ENCODE measurements around the gene TMEM106B. TPM values are rescaled to one million over a fixed set of nuclear protein-coding genes. Genes with fewer than 3 reads are reported as not detected.
A peak's percentile ranks its signal among the peaks of the same experiment; 100 is the strongest.

Gene TMEM106B
- total and polyA plus RNA-seq, 10 of the 15 experiments (the other 5 are each of a cell fraction or from before 2014, with no cell fraction given) = 3.7 to 21.2 (median 12.3) TPM

DNA sequence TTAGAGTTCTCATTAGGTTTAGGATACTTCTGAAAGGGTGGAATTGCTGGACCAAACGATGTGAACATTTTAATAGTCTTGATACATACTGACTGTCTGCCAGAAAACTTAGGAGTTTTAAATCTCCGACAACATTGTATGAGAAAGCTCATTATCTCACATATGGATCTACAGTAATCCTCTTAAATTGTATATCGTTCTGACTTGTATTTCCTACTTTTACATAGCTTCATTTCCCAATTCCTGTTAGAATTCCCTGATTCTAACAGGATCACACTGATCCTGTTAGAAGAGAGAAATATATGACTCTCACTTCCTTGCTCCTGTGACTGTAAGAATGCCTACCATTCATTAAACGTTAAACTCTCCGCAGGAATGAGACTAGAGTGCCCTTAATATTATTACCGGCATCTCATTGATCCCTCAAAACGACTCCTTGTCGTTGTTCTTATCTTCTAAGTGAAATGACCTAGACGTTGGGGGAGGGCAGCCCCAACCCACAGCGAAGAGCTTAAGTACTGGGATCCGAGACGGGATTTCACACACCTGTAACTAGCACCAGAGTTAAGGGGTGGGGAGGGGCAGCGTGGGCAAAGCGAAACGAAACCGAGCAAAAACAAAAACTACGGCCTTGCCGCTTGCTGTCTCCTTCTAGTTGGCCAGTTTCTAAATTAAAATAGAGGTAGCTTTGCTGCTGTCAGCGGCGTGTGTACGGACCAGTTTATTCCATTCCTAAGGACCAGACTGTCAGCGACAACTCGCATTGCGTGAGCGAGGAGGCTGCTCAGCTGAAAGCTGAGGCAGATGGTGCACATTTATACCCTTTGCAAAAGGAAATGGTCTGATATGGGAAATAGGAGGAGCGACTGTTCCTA is 678 bp upstream of the TMEM106B start:
- Histone ChIP-seq H3K79me2 (ENCODE audit: control insufficient read depth, insufficient read depth, low read length) (peaks cover 10% of the 10 kb centered on the region), H3K36me3 (ENCODE audit: control insufficient read depth in 2 of 2, insufficient read depth in 2 of 2, low read length in 1 of 2) (no peaks in the 10 kb centered on the region), H3K4me1 (ENCODE audit: control insufficient read depth, insufficient read depth, low read length) (peaks cover 4% of the 10 kb centered on the region), H4K20me1 (ENCODE audit: control insufficient read depth, insufficient read depth) (no peaks in the 10 kb centered on the region), H3K27me3 (replicated peaks in 1 of 2; ENCODE audit: control insufficient read depth in 2 of 2, insufficient read depth in 2 of 2, low read length in 1 of 2) (peaks cover 0 to 5% of the 10 kb centered on the region in 2 experiments; a peak in 1 of 4 replicates), H3K4me2 (ENCODE audit: control insufficient read depth, insufficient read depth) (peak overlapping the region; percentile 91), H3K9me3 (replicated peaks; ENCODE audit: control insufficient read depth, insufficient read depth, low read length) (no peaks in the 10 kb centered on the region), H2AFZ (ENCODE audit: control insufficient read depth, low read depth, low read length) (peak overlapping the region; percentile 91), H3K9ac (ENCODE audit: control insufficient read depth, insufficient read depth, low read length) (peak overlapping the region; percentile 79), H3K27ac (ENCODE audit: control insufficient read depth, insufficient read depth) (0 out of 2 replicates have a peak overlapping the region, but pooled peaks have one; percentile 3), H3K4me3 (peak overlapping the region; percentile 70)
- ChIA-PET POLR2A (interaction anchor here (2.0 kb wide), 1 partner anchor 47 kb away, joined by 11 read pairs; no protein-coding TSS in a partner anchor), CTCF (interaction anchor here (0.8 to 1.8 kb wide), 4 partner anchors 11 to 112 kb away, joined by 4 to 6 read pairs (median 4); no protein-coding TSS in a partner anchor), RAD21 (ENCODE audit: unreplicated experiment) (interaction anchor here (1.0 kb wide), 1 partner anchor 248 kb away, joined by 3 read pairs; no protein-coding TSS in a partner anchor), SMC1A (ENCODE audit: uncharacterized antibody, unreplicated experiment) (interaction anchor here (0.6 to 2.3 kb wide), 9 partner anchors 9 to 1781 kb away, joined by 3 to 10 read pairs (median 3); no protein-coding TSS in a partner anchor)
- BruUV-seq (replicated peaks) = no TSS peak
- intact Hi-C loops (cut with micrococcal nuclease; ENCODE audit: unreplicated experiment) (loop anchor here (1.0 to 2.0 kb wide), 2 partner anchors 47 to 112 kb away; no protein-coding TSS in a partner anchor), in situ Hi-C loops (cut with MboI) (no loop called here)
- DNase-seq (ENCODE audit: low read depth, low spot score) (no peak), ATAC-seq (peak; percentile 45), FAIRE-seq (peak; percentile 13)
- WGBS (ENCODE audit: insufficient coverage, insufficient replicate concordance, low lambda C conversion rate, missing lambda C conversion rate) = 6% methylated on average over 26 of the region's 26 CpGs
- TF ChIP-seq, protein P1, sequence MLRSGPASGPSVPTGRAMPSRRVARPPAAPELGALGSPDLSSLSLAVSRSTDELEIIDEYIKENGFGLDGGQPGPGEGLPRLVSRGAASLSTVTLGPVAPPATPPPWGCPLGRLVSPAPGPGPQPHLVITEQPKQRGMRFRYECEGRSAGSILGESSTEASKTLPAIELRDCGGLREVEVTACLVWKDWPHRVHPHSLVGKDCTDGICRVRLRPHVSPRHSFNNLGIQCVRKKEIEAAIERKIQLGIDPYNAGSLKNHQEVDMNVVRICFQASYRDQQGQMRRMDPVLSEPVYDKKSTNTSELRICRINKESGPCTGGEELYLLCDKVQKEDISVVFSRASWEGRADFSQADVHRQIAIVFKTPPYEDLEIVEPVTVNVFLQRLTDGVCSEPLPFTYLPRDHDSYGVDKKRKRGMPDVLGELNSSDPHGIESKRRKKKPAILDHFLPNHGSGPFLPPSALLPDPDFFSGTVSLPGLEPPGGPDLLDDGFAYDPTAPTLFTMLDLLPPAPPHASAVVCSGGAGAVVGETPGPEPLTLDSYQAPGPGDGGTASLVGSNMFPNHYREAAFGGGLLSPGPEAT (IDR thresholded peaks at IDR 0.05; ENCODE audit: low read depth) = 0 out of 2 replicates have a peak, but pooled peaks have one; percentile 35
- no peak for TF ChIP-seq MTA3 (IDR thresholded peaks at IDR 0.05; ENCODE audit: borderline replicate concordance, low read length)
- TF ChIP-seq NBN (IDR thresholded peaks at IDR 0.05) = peak; percentile 59; the same call in 1 of the 2 replicates
- TF ChIP-seq BMI1 (IDR thresholded peaks at IDR 0.05; ENCODE audit: borderline replicate concordance) = peak; percentile 72
- TF ChIP-seq IKZF2 (IDR thresholded peaks at IDR 0.05) = 0 out of 4 replicates have a peak, but pooled peaks of 1 of the 2 experiments have one; percentile 14
- TF ChIP-seq KDM1A (IDR thresholded peaks at IDR 0.05; ENCODE audit: borderline replicate concordance) = no peak
- 0 out of 2 replicates have a peak, but pooled peaks have one; percentile 2 for TF ChIP-seq ESRRA (IDR thresholded peaks at IDR 0.05; ENCODE audit: low read length)
- peak; percentile 62; the same call in 1 of the 2 replicates for TF ChIP-seq WRNIP1 (IDR thresholded peaks at IDR 0.05; ENCODE audit: borderline replicate concordance, low read depth, low read length)
- 0 out of 2 replicates have a peak, but pooled peaks have one; percentile 24 for TF ChIP-seq ATF7 (IDR thresholded peaks at IDR 0.05; ENCODE audit: low read depth)
- TF ChIP-seq, protein P2, sequence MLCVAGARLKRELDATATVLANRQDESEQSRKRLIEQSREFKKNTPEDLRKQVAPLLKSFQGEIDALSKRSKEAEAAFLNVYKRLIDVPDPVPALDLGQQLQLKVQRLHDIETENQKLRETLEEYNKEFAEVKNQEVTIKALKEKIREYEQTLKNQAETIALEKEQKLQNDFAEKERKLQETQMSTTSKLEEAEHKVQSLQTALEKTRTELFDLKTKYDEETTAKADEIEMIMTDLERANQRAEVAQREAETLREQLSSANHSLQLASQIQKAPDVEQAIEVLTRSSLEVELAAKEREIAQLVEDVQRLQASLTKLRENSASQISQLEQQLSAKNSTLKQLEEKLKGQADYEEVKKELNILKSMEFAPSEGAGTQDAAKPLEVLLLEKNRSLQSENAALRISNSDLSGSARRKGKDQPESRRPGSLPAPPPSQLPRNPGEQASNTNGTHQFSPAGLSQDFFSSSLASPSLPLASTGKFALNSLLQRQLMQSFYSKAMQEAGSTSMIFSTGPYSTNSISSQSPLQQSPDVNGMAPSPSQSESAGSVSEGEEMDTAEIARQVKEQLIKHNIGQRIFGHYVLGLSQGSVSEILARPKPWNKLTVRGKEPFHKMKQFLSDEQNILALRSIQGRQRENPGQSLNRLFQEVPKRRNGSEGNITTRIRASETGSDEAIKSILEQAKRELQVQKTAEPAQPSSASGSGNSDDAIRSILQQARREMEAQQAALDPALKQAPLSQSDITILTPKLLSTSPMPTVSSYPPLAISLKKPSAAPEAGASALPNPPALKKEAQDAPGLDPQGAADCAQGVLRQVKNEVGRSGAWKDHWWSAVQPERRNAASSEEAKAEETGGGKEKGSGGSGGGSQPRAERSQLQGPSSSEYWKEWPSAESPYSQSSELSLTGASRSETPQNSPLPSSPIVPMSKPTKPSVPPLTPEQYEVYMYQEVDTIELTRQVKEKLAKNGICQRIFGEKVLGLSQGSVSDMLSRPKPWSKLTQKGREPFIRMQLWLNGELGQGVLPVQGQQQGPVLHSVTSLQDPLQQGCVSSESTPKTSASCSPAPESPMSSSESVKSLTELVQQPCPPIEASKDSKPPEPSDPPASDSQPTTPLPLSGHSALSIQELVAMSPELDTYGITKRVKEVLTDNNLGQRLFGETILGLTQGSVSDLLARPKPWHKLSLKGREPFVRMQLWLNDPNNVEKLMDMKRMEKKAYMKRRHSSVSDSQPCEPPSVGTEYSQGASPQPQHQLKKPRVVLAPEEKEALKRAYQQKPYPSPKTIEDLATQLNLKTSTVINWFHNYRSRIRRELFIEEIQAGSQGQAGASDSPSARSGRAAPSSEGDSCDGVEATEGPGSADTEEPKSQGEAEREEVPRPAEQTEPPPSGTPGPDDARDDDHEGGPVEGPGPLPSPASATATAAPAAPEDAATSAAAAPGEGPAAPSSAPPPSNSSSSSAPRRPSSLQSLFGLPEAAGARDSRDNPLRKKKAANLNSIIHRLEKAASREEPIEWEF (IDR thresholded peaks at IDR 0.05; ENCODE audit: insufficient replicate concordance, low read depth, low read length) = peak; percentile 62
- TF ChIP-seq, protein P3, sequence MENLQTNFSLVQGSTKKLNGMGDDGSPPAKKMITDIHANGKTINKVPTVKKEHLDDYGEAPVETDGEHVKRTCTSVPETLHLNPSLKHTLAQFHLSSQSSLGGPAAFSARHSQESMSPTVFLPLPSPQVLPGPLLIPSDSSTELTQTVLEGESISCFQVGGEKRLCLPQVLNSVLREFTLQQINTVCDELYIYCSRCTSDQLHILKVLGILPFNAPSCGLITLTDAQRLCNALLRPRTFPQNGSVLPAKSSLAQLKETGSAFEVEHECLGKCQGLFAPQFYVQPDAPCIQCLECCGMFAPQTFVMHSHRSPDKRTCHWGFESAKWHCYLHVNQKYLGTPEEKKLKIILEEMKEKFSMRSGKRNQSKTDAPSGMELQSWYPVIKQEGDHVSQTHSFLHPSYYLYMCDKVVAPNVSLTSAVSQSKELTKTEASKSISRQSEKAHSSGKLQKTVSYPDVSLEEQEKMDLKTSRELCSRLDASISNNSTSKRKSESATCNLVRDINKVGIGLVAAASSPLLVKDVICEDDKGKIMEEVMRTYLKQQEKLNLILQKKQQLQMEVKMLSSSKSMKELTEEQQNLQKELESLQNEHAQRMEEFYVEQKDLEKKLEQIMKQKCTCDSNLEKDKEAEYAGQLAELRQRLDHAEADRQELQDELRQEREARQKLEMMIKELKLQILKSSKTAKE (IDR thresholded peaks at IDR 0.05; ENCODE audit: low read depth, poor library complexity, severe bottlenecking) = peak; percentile 20
- TF ChIP-seq POU2F2 (IDR thresholded peaks at IDR 0.05; ENCODE audit: borderline replicate concordance, low read depth, low read length) = no peak
- 0 out of 2 replicates have a peak, but pooled peaks have one; percentile 18 for TF ChIP-seq RUNX3 (IDR thresholded peaks at IDR 0.05; ENCODE audit: low read length)
